PFSK-1 (cell line): ENCODE results near the gene LTBP1.

Source experiments
- FOXP2 ChIP-seq: optimal IDR thresholded peaks from 2 replicates; pipeline ENCODE3; 2011; ENCODE audit warnings: borderline replicate concordance, control low read depth, inconsistent platforms; ENCODE audit not compliant: insufficient read depth; ENCODE audit errors: extremely low read length, extremely low read depth
- POLR2AphosphoS5 ChIP-seq: IDR thresholded peaks from 2 replicates; pipeline ENCODE4 v1.6.1; 2012; ENCODE audit warnings: low read depth, mild to moderate bottlenecking, control low read depth, low read length, moderate library complexity
- REST ChIP-seq, 2 experiments: IDR thresholded peaks; 2 replicates each; pipeline versions ENCODE4 v1.6.1 to v1.8.0; 2011 to 2012; ENCODE audit warnings: low read depth in 2 of 2, low read length in 2 of 2, control low read depth in 1 of 2, inconsistent platforms in 1 of 2, mild to moderate bottlenecking in 1 of 2, moderate library complexity in 1 of 2; ENCODE audit not compliant: insufficient read depth in 1 of 2
- SIN3A ChIP-seq: IDR thresholded peaks from 2 replicates; pipeline ENCODE4 v1.6.1; 2012; ENCODE audit warnings: mild to moderate bottlenecking, low read length, moderate library complexity, borderline replicate concordance; ENCODE audit not compliant: insufficient read depth
- TAF1 ChIP-seq: IDR thresholded peaks from 2 replicates; pipeline ENCODE4 v1.6.1; 2012; ENCODE audit warnings: low read length, control low read depth, borderline replicate concordance; ENCODE audit not compliant: insufficient read depth

The LTBP1 gene

GRCh38 chr2:33001823-33002222 is 55.1 kb downstream of the LTBP1 start:
- TF ChIP-seq POLR2AphosphoS5 (no peak), SIN3A (no peak), REST (IDR thresholded peaks at IDR 0.05; ENCODE audit: insufficient read depth in 1 of 2, low read depth in 2 of 2, low read length in 2 of 2) (no peak), TAF1 (no peak), FOXP2 (no peak)

GRCh38 chr2:33002863-33003262 is 56.1 kb downstream of the LTBP1 start:
- no peak for TF ChIP-seq REST (IDR thresholded peaks at IDR 0.05; ENCODE audit: insufficient read depth in 1 of 2, low read depth in 2 of 2, low read length in 2 of 2)
- no peak for TF ChIP-seq SIN3A
- TF ChIP-seq FOXP2 = no peak
- TF ChIP-seq POLR2AphosphoS5 = no peak
- TF ChIP-seq TAF1 = no peak

- TF ChIP-seq TAF1 = no peak
- TF ChIP-seq FOXP2 = no peak
- TF ChIP-seq POLR2AphosphoS5 = no peak
- no peak for TF ChIP-seq SIN3A
- TF ChIP-seq REST (IDR thresholded peaks at IDR 0.05; ENCODE audit: insufficient read depth in 1 of 2, low read depth in 2 of 2, low read length in 2 of 2) = no peak
Measured at GRCh38 chr2:33005057-33005456, 58.3 kb downstream of the LTBP1 start.

GRCh38 chr2:33008716-33009115 is 62.0 kb downstream of the LTBP1 start:
- TF ChIP-seq REST (IDR thresholded peaks at IDR 0.05; ENCODE audit: insufficient read depth in 1 of 2, low read depth in 2 of 2, low read length in 2 of 2) (no peak), SIN3A (no peak), FOXP2 (no peak), TAF1 (no peak), POLR2AphosphoS5 (no peak)

GRCh38 chr2:33009249-33009648 is 62.5 kb downstream of the LTBP1 start:
- TF ChIP-seq TAF1 (no peak), SIN3A (no peak), FOXP2 (no peak), REST (IDR thresholded peaks at IDR 0.05; ENCODE audit: insufficient read depth in 1 of 2, low read depth in 2 of 2, low read length in 2 of 2) (no peak), POLR2AphosphoS5 (no peak)
